NCI-H2081 (cell line): ENCODE data around the gene RICTOR.
"Not testable (repeated sequence)": the region's sequence is repeated elsewhere in the genome, so short reads cannot be mapped to it uniquely, and the experiment has no call there.

Source experiments
- DNase-seq, 2 experiments: peaks; one replicate each; lab custom pipeline; 2025; lab: John Stamatoyannopoulos, UW

RICTOR gene

GRCh38 chr5:39058178-39058921 lies 15.8 kb downstream of the RICTOR start:
- DNase-seq, result no peak

GRCh38 chr5:39057734-39058133 lies 16.5 kb downstream of the RICTOR start:
- DNase-seq, result no peak

- no peak for DNase-seq
Observed at GRCh38 chr5:39055768-39056398, 18.3 kb downstream of the RICTOR start.

- DNase-seq, result no peak
Observed at GRCh38 chr5:39055027-39055767, 19.0 kb downstream of the RICTOR start.

GRCh38 chr5:39053189-39053588 lies 21.0 kb downstream of the RICTOR start:
- DNase-seq, result no peak

- DNase-seq, result no peak
Observed at GRCh38 chr5:39052141-39052540, 22.1 kb downstream of the RICTOR start.

- no peak for DNase-seq
Observed at GRCh38 chr5:39049315-39049714, 24.9 kb downstream of the RICTOR start.

- DNase-seq, result peak; percentile 18 to 53
Observed at GRCh38 chr5:39040875-39041274, 33.3 kb downstream of the RICTOR start.

- not testable (repeated sequence) for DNase-seq
Observed at GRCh38 chr5:39034493-39034892, 39.7 kb downstream of the RICTOR start.

- no peak for DNase-seq
Observed at GRCh38 chr5:39031041-39031440, 43.2 kb downstream of the RICTOR start.

- DNase-seq, result no peak
Observed at GRCh38 chr5:39025456-39025855, 48.7 kb downstream of the RICTOR start.

GRCh38 chr5:39024884-39025283 lies 49.3 kb downstream of the RICTOR start:
- no peak for DNase-seq

- no peak for DNase-seq
Observed at GRCh38 chr5:39024005-39024404, 50.2 kb downstream of the RICTOR start.

GRCh38 chr5:39023121-39023520 lies 51.1 kb downstream of the RICTOR start:
- no peak for DNase-seq

GRCh38 chr5:39022151-39022550 lies 52.0 kb downstream of the RICTOR start:
- no peak for DNase-seq

- no peak for DNase-seq
Observed at GRCh38 chr5:39021413-39021812, 52.8 kb downstream of the RICTOR start.

GRCh38 chr5:39020458-39020857 lies 53.7 kb downstream of the RICTOR start:
- DNase-seq, result no peak

- no peak for DNase-seq
Observed at GRCh38 chr5:39019254-39019653, 54.9 kb downstream of the RICTOR start.

GRCh38 chr5:39017504-39017903 lies 56.7 kb downstream of the RICTOR start:
- no peak for DNase-seq

- DNase-seq, result no peak
Observed at GRCh38 chr5:39016587-39017275, 57.5 kb downstream of the RICTOR start.

- no peak for DNase-seq
Observed at GRCh38 chr5:39015743-39016586, 58.2 kb downstream of the RICTOR start.
